ENCODE results near the gene STOML1.

Gene STOML1

DNA sequence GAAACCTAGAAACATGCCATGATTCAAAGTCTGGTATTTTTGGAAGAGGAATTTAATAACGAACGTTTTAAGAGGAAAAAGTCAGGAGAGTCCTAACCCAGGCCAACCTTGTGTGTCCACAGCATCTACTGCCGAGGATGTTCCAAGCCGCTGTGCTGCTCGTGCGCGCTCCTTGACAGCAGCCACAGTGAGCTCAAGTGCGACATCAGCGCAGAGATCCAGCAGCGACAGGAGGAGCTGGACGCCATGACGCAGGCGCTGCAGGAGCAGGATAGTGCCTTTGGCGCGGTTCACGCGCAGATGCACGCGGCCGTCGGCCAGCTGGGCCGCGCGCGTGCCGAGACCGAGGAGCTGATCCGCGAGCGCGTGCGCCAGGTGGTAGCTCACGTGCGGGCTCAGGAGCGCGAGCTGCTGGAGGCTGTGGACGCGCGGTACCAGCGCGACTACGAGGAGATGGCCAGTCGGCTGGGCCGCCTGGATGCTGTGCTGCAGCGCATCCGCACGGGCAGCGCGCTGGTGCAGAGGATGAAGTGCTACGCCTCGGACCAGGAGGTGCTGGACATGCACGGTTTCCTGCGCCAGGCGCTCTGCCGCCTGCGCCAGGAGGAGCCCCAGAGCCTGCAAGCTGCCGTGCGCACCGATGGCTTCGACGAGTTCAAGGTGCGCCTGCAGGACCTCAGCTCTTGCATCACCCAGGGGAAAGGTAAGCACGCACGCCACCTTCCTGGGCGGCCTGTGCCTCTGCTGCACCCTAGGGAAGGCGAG, 30.8 kb upstream of the STOML1 start:
- no peak for DNase-seq (ENCODE audit: low read depth in 3 of 3, low spot score in 1 of 3)

- DNase-seq (ENCODE audit: low read depth in 3 of 3, low spot score in 1 of 3): no peak
Measured at GRCh38 chr15:74019734-74020133, 27.6 kb upstream of the STOML1 start.

DNA sequence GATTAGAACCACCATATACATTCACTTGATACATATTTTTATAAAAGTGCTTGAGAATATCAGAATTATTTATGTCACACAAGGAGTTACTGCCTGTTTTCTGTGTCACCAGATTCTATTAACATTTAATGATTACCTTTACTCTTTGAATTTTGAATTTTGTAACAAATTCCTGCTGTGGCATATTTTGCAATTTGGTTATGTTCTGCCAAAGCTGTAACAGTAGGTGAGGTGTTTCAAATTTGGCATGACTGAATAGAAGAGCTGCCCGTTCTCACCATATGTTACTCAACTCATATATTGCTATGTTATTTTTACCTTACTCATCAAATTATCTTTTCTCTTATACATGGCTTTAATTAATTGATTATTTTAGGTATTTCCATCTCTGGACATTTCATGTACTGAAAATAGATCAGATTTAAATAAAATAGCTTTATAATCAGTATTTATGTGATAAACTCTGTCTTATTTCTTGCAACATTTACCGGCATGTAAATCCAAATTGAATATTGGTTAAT, 21.3 kb upstream of the STOML1 start:
- DNase-seq (ENCODE audit: low read depth in 3 of 3, low spot score in 1 of 3): no peak

DNA sequence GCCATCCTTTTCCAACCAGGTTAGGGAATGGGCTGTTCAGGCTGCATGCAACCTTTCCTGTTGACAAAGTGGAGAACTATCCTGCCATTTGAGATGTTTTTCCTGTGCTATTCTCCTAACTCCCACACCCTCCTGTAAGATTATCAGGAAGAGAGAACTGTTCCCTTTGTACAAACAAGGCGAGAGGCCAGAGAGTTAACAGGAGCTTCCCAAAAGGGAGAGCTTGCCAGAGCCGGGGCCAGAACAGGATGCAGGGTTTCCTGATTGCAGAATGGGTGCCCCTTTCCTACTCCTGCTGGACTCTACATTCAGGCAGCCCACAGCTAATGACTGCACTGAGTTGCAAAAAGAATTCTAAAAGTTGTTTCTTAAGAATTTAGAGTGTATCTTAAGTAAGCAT, 19.5 kb upstream of the STOML1 start:
- DNase-seq (ENCODE audit: low read depth in 3 of 3, low spot score in 1 of 3): no peak

GRCh38 chr15:74010929-74011540, 18.9 kb upstream of the STOML1 start:
- DNase-seq (ENCODE audit: low read depth in 3 of 3, low spot score in 1 of 3): no peak

DNA sequence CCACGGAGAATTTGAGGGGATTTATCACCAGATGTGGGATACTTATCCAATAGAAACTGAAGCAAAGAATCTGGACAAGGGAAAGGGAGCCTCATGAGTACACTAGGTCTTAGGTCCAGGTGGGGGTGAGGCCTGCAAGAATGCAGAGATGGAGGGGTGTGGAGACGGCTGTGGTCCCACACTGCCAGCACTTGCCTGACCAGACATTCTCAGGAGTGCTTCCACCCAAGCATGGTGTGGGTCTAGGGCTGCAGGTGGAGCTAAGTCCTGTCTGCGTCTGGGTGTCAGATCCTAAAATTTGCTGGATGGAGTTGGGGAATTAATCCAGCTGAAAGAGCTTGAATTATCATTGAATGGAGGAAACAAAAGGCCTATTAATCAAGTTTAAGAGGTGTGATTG, 16.8 kb upstream of the STOML1 start:
- DNase-seq (ENCODE audit: low read depth in 3 of 3, low spot score in 1 of 3): no peak

- DNase-seq (ENCODE audit: low read depth in 3 of 3, low spot score in 1 of 3): no peak
Measured at GRCh38 chr15:74007820-74008371, 15.8 kb upstream of the STOML1 start.

GRCh38 chr15:74006774-74007639, 14.9 kb upstream of the STOML1 start:
- no peak for DNase-seq (ENCODE audit: low read depth in 3 of 3, low spot score in 1 of 3)

- no peak for DNase-seq (ENCODE audit: low read depth in 3 of 3, low spot score in 1 of 3)
Measured at GRCh38 chr15:73997986-73998385, 5.9 kb upstream of the STOML1 start.

DNA sequence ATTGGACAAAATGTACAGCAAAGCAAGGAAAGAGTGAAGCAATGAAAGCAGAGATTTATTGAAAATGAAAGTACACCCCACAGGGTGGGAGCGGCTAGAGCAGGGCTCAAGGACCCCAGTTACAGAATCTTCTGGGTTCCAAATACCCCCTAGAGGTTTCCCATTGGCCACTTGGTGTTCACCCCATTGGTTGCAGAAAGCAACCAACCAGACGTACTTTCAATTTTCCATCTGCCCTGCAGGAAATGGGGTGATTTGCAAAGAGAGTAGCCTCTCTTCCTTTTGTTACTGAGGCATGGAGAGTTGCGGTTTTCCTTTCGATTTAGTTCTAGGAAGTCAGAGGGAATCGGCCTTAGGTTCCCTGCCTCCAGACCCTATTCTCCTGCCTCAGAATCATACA, 4.8 kb upstream of the STOML1 start:
- DNase-seq (ENCODE audit: low read depth in 3 of 3, low spot score in 1 of 3): no peak

- no peak for DNase-seq (ENCODE audit: low read depth in 3 of 3, low spot score in 1 of 3)
Measured at GRCh38 chr15:73996267-73996666, 4.2 kb upstream of the STOML1 start.

DNA sequence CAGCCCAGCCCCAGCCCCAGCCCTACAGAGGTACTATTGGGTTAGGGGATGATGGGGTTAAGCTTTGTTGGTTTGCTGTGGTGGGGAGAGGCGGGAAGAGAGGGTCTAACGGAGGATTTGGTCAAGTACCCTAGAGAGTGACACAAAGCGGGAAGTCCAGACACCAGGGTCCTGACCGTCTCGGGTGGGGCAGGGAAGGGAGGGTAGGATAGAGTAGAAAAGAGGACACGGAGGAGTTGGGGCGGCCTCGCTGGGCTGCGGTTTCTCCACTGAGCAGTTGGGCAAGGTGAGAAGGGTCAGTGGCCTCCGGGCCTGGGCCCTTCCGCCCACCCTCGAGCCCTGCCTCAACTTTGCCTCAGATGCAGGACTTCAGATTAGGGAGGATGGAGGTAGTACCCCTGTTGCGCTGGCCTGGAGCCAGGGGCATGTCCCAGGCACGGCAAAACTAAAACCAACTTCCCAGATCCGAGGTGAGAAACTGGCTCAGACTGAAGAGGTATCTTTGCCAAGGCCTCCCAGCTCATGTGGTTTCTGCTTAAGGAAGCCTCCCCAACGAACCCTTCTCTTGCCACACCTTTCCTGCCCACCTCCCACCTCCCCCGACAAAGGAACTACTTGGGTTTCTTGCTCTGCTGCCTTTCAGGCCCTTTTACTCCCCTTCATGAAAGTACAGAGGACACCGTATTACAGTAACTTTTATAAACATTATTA, 3.0 kb upstream of the STOML1 start:
- no peak for DNase-seq (ENCODE audit: low read depth in 3 of 3, low spot score in 1 of 3)

DNA sequence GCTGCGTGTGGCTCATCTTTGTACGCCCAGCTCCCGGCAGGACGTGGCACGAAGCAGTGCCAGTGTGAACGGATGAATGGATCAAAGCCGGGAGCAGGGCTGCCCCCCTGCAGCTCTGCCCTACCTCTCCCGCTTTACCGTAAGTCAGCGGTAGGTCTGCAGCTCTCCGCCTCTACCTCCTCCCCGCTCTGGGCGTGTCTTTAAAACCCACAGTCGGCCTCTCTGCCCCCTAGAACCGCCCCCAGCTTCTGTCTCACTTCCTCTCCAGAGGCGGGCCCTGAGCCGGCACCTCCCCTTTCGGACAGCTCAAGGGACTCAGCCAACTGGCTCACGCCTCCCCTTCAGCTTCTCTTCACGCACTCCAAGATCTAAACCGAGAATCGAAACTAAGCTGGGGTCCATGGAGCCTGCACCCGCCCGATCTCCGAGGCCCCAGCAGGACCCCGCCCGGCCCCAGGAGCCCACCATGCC, 2.4 kb upstream of the STOML1 start, which contains the start of gene PML:
Gene PML (plus strand): TSS at position 304 of the 471 bp plus-strand sequence. CDS start 97 bp downstream, at position 401.
- DNase-seq (ENCODE audit: low read depth in 3 of 3, low spot score in 1 of 3): peak; percentile 73 to 76 (median 75)

- DNase-seq (ENCODE audit: low read depth in 3 of 3, low spot score in 1 of 3): no peak
Measured at GRCh38 chr15:73993211-73993994, 1.3 kb upstream of the STOML1 start.

DNA sequence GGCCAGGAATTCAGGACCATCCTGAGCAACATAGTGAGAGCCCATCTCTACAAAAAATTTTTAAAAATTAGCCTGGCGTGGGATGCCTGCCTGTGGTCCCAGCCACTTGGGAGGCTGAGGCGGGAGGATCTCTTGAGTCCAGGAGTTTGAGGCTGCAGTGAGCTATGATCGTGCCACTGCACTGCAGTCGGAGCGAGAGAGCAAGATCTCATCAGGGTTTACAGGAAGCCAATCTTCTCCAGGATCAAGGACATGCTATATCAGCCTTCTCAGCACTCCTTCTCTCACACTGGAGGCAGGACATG, 451 bp upstream of the STOML1 start:
- no peak for DNase-seq (ENCODE audit: low read depth in 3 of 3, low spot score in 1 of 3)

GRCh38 chr15:73991260-73991659, 835 bp downstream of the STOML1 start:
- no peak for DNase-seq (ENCODE audit: low read depth in 3 of 3, low spot score in 1 of 3)

- no peak for DNase-seq (ENCODE audit: low read depth in 3 of 3, low spot score in 1 of 3)
Measured at GRCh38 chr15:73990250-73991005, 1.7 kb downstream of the STOML1 start.

GRCh38 chr15:73989001-73989798, 2.9 kb downstream of the STOML1 start:
- no peak for DNase-seq (ENCODE audit: low read depth in 3 of 3, low spot score in 1 of 3)

All from stimulated activated CD4-positive, alpha-beta T cell treated with anti-CD3 and anti-CD28 coated beads, TNF-alpha, amount 100 ng/mL, for 1 hour (primary cell).